Activated naive CD4-positive, alpha-beta T cell treated with anti-CD3 and anti-CD28 coated beads, Interleukin-2, amount 50 U/mL, for 24 hours (primary cell): ENCODE results near the gene ZNF189.

ENCODE experiments used
- H3K27ac Mint-ChIP-seq: one replicate; pipeline ENCODE4 v1.8.0; 2021; ENCODE audit warnings: mild to moderate bottlenecking, mixed read lengths
- H3K27me3 Mint-ChIP-seq: one replicate; pipeline ENCODE4 v1.8.0; 2021; ENCODE audit warnings: mixed read lengths
- H3K36me3 Mint-ChIP-seq: one replicate; pipeline ENCODE4 v1.8.0; 2021; ENCODE audit warnings: mixed read lengths
- H3K4me1 Mint-ChIP-seq: one replicate; pipeline ENCODE4 v1.8.0; 2021; ENCODE audit warnings: mixed read lengths
- H3K4me3 Mint-ChIP-seq: one replicate; pipeline ENCODE4 v1.8.0; 2021; ENCODE audit warnings: mild to moderate bottlenecking, mixed read lengths
- H3K9me3 Mint-ChIP-seq: one replicate; pipeline ENCODE4 v1.8.0; 2021; ENCODE audit warnings: mixed read lengths

ZNF189 gene

GRCh38 chr9:101427957-101428655 is 29.5 kb downstream of the ZNF189 start:
- Mint-ChIP-seq H3K9me3 (peaks cover 13% of the 10 kb centered on the region), H3K4me3 (no peak overlapping the region), H3K27me3 (peaks cover 6% of the 10 kb centered on the region), H3K27ac (no peak overlapping the region), H3K36me3 (peaks cover 4% of the 10 kb centered on the region), H3K4me1 (no peaks in the 10 kb centered on the region)

- peaks cover 6% of the 10 kb centered on the region for H3K27me3 Mint-ChIP-seq
These were observed 30.3 kb downstream of the ZNF189 start for GRCh38 chr9:101428909-101429308.

GRCh38 chr9:101429736-101430135 is 31.1 kb downstream of the ZNF189 start:
- Mint-ChIP-seq H3K4me1 (no peaks in the 10 kb centered on the region), H3K27me3 (peaks cover 6% of the 10 kb centered on the region), H3K9me3 (no peaks in the 10 kb centered on the region), H3K4me3 (no peak overlapping the region), H3K27ac (no peak overlapping the region), H3K36me3 (no peaks in the 10 kb centered on the region)

More at GRCh38 chr9:101428909-101429308, 30.3 kb downstream of the ZNF189 start:
- H3K9me3 Mint-ChIP-seq: peaks cover 5% of the 10 kb centered on the region
- no peak overlapping the region for H3K27ac Mint-ChIP-seq
- H3K36me3 Mint-ChIP-seq: no peaks in the 10 kb centered on the region
- H3K4me1 Mint-ChIP-seq: no peaks in the 10 kb centered on the region
- no peak overlapping the region for H3K4me3 Mint-ChIP-seq

GRCh38 chr9:101432171-101432570 is 33.5 kb downstream of the ZNF189 start:
- no peak overlapping the region for H3K27ac Mint-ChIP-seq
- no peaks in the 10 kb centered on the region for H3K36me3 Mint-ChIP-seq
- H3K4me3 Mint-ChIP-seq: no peak overlapping the region
- H3K27me3 Mint-ChIP-seq: peaks cover 12% of the 10 kb centered on the region
- H3K9me3 Mint-ChIP-seq: no peaks in the 10 kb centered on the region
- no peaks in the 10 kb centered on the region for H3K4me1 Mint-ChIP-seq

GRCh38 chr9:101432740-101433139 is 34.1 kb downstream of the ZNF189 start:
- Mint-ChIP-seq H3K4me3 (no peak overlapping the region), H3K4me1 (no peaks in the 10 kb centered on the region), H3K27me3 (peaks cover 12% of the 10 kb centered on the region), H3K9me3 (no peaks in the 10 kb centered on the region), H3K27ac (no peak overlapping the region), H3K36me3 (no peaks in the 10 kb centered on the region)

- no peaks in the 10 kb centered on the region for H3K9me3 Mint-ChIP-seq
- no peaks in the 10 kb centered on the region for H3K4me1 Mint-ChIP-seq
- no peak overlapping the region for H3K27ac Mint-ChIP-seq
- peaks cover 12% of the 10 kb centered on the region for H3K27me3 Mint-ChIP-seq
- no peaks in the 10 kb centered on the region for H3K36me3 Mint-ChIP-seq
- no peak overlapping the region for H3K4me3 Mint-ChIP-seq
These were observed 34.6 kb downstream of the ZNF189 start for GRCh38 chr9:101433229-101433628.

GRCh38 chr9:101434998-101435397 is 36.3 kb downstream of the ZNF189 start:
- Mint-ChIP-seq H3K9me3 (no peaks in the 10 kb centered on the region), H3K36me3 (no peaks in the 10 kb centered on the region), H3K4me1 (no peaks in the 10 kb centered on the region), H3K4me3 (no peak overlapping the region), H3K27me3 (peaks cover 14% of the 10 kb centered on the region), H3K27ac (no peak overlapping the region)

GRCh38 chr9:101435601-101436079 is 37.0 kb downstream of the ZNF189 start, which contains the start of gene ALDOB:
ALDOB (minus strand) TSS chr9:101435774; CDS start chr9:101430887, 4,887 bp downstream.
- H3K4me3 Mint-ChIP-seq: no peak within 1 kb of the TSS
- no peaks in the 10 kb centered on the region for H3K9me3 Mint-ChIP-seq
- no peaks in the 10 kb centered on the region for H3K4me1 Mint-ChIP-seq
- H3K27me3 Mint-ChIP-seq: peaks cover 15% of the 10 kb centered on the region
- H3K36me3 Mint-ChIP-seq: no peaks in the 10 kb centered on the region
- no peak within 1 kb of the TSS for H3K27ac Mint-ChIP-seq

- Mint-ChIP-seq H3K36me3 (no peaks in the 10 kb centered on the region), H3K4me1 (no peaks in the 10 kb centered on the region), H3K27ac (no peak overlapping the region)
These were observed 39.2 kb downstream of the ZNF189 start for GRCh38 chr9:101437806-101438232.

GRCh38 chr9:101438523-101438922 is 39.9 kb downstream of the ZNF189 start:
- H3K36me3 Mint-ChIP-seq: no peaks in the 10 kb centered on the region
- no peaks in the 10 kb centered on the region for H3K9me3 Mint-ChIP-seq
- H3K27me3 Mint-ChIP-seq: peaks cover 19% of the 10 kb centered on the region
- H3K4me1 Mint-ChIP-seq: no peaks in the 10 kb centered on the region
- H3K4me3 Mint-ChIP-seq: no peak overlapping the region
- no peak overlapping the region for H3K27ac Mint-ChIP-seq

More at GRCh38 chr9:101437806-101438232, 39.2 kb downstream of the ZNF189 start:
- H3K9me3 Mint-ChIP-seq: no peaks in the 10 kb centered on the region
- no peak overlapping the region for H3K4me3 Mint-ChIP-seq
- peaks cover 16% of the 10 kb centered on the region for H3K27me3 Mint-ChIP-seq

- H3K4me1 Mint-ChIP-seq: no peaks in the 10 kb centered on the region
- no peak overlapping the region for H3K4me3 Mint-ChIP-seq
- peaks cover 24% of the 10 kb centered on the region for H3K27me3 Mint-ChIP-seq
- H3K36me3 Mint-ChIP-seq: no peaks in the 10 kb centered on the region
- H3K9me3 Mint-ChIP-seq: no peaks in the 10 kb centered on the region
- H3K27ac Mint-ChIP-seq: no peak overlapping the region
These were observed 42.1 kb downstream of the ZNF189 start for GRCh38 chr9:101440714-101441230.

GRCh38 chr9:101442318-101442717 is 43.7 kb downstream of the ZNF189 start:
- Mint-ChIP-seq H3K36me3 (no peaks in the 10 kb centered on the region), H3K27ac (no peak overlapping the region), H3K9me3 (no peaks in the 10 kb centered on the region), H3K27me3 (peaks cover 30% of the 10 kb centered on the region), H3K4me3 (no peak overlapping the region), H3K4me1 (no peaks in the 10 kb centered on the region)

GRCh38 chr9:101442736-101443135 is 44.1 kb downstream of the ZNF189 start:
- Mint-ChIP-seq H3K4me1 (no peaks in the 10 kb centered on the region), H3K9me3 (no peaks in the 10 kb centered on the region), H3K27ac (no peak overlapping the region), H3K36me3 (no peaks in the 10 kb centered on the region), H3K27me3 (peaks cover 30% of the 10 kb centered on the region), H3K4me3 (no peak overlapping the region)

GRCh38 chr9:101443364-101443771 is 44.7 kb downstream of the ZNF189 start:
- Mint-ChIP-seq H3K27ac (no peak overlapping the region), H3K4me1 (peaks cover under 1% of the 10 kb centered on the region), H3K4me3 (no peak overlapping the region), H3K36me3 (no peaks in the 10 kb centered on the region), H3K9me3 (no peaks in the 10 kb centered on the region), H3K27me3 (peaks cover 32% of the 10 kb centered on the region)

- no peak overlapping the region for H3K4me3 Mint-ChIP-seq
- H3K27ac Mint-ChIP-seq: no peak overlapping the region
- no peaks in the 10 kb centered on the region for H3K9me3 Mint-ChIP-seq
- H3K36me3 Mint-ChIP-seq: no peaks in the 10 kb centered on the region
- peaks cover 33% of the 10 kb centered on the region for H3K27me3 Mint-ChIP-seq
- H3K4me1 Mint-ChIP-seq: peaks cover 9% of the 10 kb centered on the region
These were observed 46.8 kb downstream of the ZNF189 start for GRCh38 chr9:101445353-101446029.

GRCh38 chr9:101446732-101447131 is 48.1 kb downstream of the ZNF189 start:
- H3K36me3 Mint-ChIP-seq: no peaks in the 10 kb centered on the region
- no peak overlapping the region for H3K27ac Mint-ChIP-seq
- H3K27me3 Mint-ChIP-seq: peaks cover 38% of the 10 kb centered on the region
- no peak overlapping the region for H3K4me3 Mint-ChIP-seq
- H3K9me3 Mint-ChIP-seq: no peaks in the 10 kb centered on the region
- peaks cover 9% of the 10 kb centered on the region for H3K4me1 Mint-ChIP-seq
